GM10266 (cell line): ENCODE measurements around the gene MASTL.

Source experiments
- DNase-seq: peaks from one replicate; pipeline ENCODE4 v3.0.0; 2012; ENCODE audit errors: extremely low spot score
- CTCF ChIP-seq: IDR thresholded peaks from 2 replicates; pipeline ENCODE4 v1.5.1; 2012; ENCODE audit warnings: mild to moderate bottlenecking, low read depth; ENCODE audit not compliant: control insufficient read depth, insufficient read depth; ENCODE audit errors: missing control alignments

Gene MASTL

GRCh38 chr10:27188259-27188658, 33.1 kb downstream of the MASTL start:
- DNase-seq = no peak
- no peak for TF ChIP-seq CTCF

DNA sequence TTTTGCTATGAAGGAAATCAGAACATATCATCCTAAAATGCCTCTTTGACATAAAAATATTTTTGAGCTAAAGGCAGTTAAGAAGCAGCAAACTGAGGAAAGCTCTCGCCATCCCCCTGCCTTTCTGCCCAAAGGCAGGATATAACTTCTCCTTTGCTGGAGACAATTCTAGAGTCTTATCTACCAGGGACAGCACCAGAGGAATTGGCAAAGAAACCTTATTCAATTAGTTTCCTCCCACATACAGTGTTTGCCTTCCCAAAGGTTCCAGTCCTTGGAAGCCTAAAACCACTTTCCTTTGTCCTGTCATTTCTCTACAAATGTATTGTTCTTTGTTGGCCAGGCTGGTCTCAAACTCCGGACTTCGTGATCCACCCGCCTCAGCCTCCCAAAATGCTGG, 33.7 kb downstream of the MASTL start:
- no peak for TF ChIP-seq CTCF
- DNase-seq = no peak

DNA sequence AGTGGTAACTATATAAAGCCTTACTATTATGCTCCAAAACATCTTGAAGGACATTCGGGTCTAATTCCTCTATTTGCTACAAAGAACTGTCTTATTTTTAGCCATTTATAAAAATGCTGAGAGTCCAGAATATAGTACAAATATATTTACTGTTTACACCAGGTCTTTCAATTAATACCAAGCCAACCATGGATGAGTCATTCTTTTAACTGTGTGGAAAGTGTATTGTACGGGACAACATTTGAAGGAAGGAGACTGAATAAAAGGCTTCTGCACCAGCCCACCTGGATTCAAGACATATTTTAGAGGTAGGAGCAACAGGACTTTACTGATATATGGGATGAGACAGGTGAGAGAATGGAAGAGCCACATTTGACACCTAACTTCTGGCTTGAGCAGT, 35.4 kb downstream of the MASTL start:
- DNase-seq = no peak
- TF ChIP-seq CTCF = no peak

GRCh38 chr10:27192284-27192683, 37.1 kb downstream of the MASTL start:
- no peak for TF ChIP-seq CTCF
- DNase-seq = no peak

GRCh38 chr10:27197980-27198620, 42.9 kb downstream of the MASTL start:
- DNase-seq = no peak

DNA sequence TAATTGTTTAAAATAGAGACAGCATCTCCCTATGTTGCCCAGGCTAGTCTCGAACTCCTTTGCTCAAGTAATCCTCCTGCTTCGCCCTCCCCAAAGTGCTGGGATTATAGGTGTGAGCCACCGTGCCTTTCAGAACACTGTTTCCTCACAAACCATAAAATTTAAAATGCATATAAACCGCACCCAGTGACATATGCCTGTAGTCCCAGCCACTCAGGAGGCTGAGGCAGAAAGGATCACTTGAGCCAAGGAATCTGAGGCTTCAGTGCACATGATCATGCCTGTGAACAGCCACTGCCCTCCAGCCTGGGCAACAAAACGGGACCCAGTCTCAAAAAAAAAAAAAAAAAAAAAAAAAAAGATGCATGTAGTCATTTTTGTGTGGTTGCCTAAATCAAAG, 48.7 kb downstream of the MASTL start:
- no peak for DNase-seq
- TF ChIP-seq CTCF = no peak

More at GRCh38 chr10:27197980-27198620, 42.9 kb downstream of the MASTL start:
- no peak for TF ChIP-seq CTCF

GRCh38 chr10:27207350-27207749, 52.2 kb downstream of the MASTL start:
- no peak for DNase-seq
- no peak for TF ChIP-seq CTCF
